Aorta (tissue), 5 donors: ENCODE data around the gene ANKRD17. TPM values are rescaled to one million over a fixed set of nuclear protein-coding genes. Genes with fewer than 3 reads are reported as not detected.
"Not testable (repeated sequence)": the region's sequence is repeated elsewhere in the genome, so short reads cannot be mapped to it uniquely, and the experiment has no call there.

Experiments used
- ATAC-seq: fragments of 200-7000 bp; cut with Tn5 transposase; one replicate; pipeline ENCODE4 v1.9.1; 2022; ENCODE audit warnings: moderate library complexity; ENCODE audit not compliant: low FRiP score
- DNase-seq, 2 donors: peaks; one replicate each; pipeline ENCODE4 v3.0.0-alpha.2; 2020
- H3K27ac ChIP-seq, 2 donors: one replicate each; pipeline ENCODE4 v1.5.1; 2013; ENCODE audit warnings: low read length in 2 of 2, mild to moderate bottlenecking in 2 of 2, moderate library complexity in 2 of 2, control low read depth in 1 of 2, inconsistent platforms in 1 of 2, low read depth in 1 of 2
- H3K27me3 ChIP-seq, 2 donors: one replicate each; pipeline ENCODE4 v1.6.1; 2013; ENCODE audit warnings: control low read depth in 1 of 2, low read length in 1 of 2, mild to moderate bottlenecking in 1 of 2, moderate library complexity in 1 of 2; ENCODE audit not compliant: insufficient read depth in 2 of 2, control insufficient read depth in 1 of 2
- H3K36me3 ChIP-seq, 2 donors: one replicate each; pipeline ENCODE4 v1.6.1; 2013; ENCODE audit warnings: control low read depth in 1 of 2, low read length in 1 of 2, mild to moderate bottlenecking in 1 of 2; ENCODE audit not compliant: insufficient read depth in 2 of 2, control insufficient read depth in 1 of 2
- H3K4me1 ChIP-seq, 2 donors: one replicate each; pipeline ENCODE4 v1.6.1; 2013; ENCODE audit warnings: low read length in 2 of 2, control low read depth in 1 of 2, mild to moderate bottlenecking in 1 of 2, moderate library complexity in 1 of 2; ENCODE audit not compliant: insufficient read depth in 2 of 2, control insufficient read depth in 1 of 2
- H3K4me3 ChIP-seq, 2 donors: one replicate each; pipeline ENCODE4 v1.5.1; 2013; ENCODE audit warnings: low read length in 2 of 2, control low read depth in 1 of 2, mild to moderate bottlenecking in 1 of 2
- H3K9me3 ChIP-seq: one replicate; pipeline ENCODE4 v1.6.1; 2013; ENCODE audit warnings: mild to moderate bottlenecking, low read length; ENCODE audit not compliant: control insufficient read depth
- WGBS, 2 donors: extraction: QIAGEN DNeasy Blood & Tissue Kit; methylation state at CpG; one replicate each; pipeline ENCODE4 v1.1.7; 2013; 5-methylcytosine and 5-hydroxymethylcytosine counted together
- intact Hi-C, 2 donors: fragments of 100-400 bp; cut with DNase I; formaldehyde crosslinking; loops; one replicate each; pipeline versions ENCODE4 v1.14.2 to v1.15.0; 2022
- polyA plus RNA-seq, 2 donors: library from polyadenylated mRNA; stranded (reverse); fragments of 200-250 nt; gene quantifications; one replicate each; pipeline ENCODE4 v1.2.3, GENCODE V29; 2013
- total RNA-seq, 2 donors: library from RNA; stranded (reverse); fragmentation: NEBNext Ultra II Directional; extraction: Animal tissue kit (Norgen Biotek cat#: 25700); gene quantifications; one replicate each; pipeline ENCODE4 v1.2.1, GENCODE V29; 2021
- donor health status: healthy with polysubstance abuse.
- donor health status: Bipolar disorder and iron deficiency.
- donor health status: DM: no; HTN: no; CAD: no.
- donor health status: DM: no; HTN: no; CAD: no.
- donor health status: DM: yes; HTN: yes; CAD: no.

ANKRD17 gene
- total and polyA plus RNA-seq, 4 donors: 4.9 to 67.1 (median 35.0) TPM

DNA sequence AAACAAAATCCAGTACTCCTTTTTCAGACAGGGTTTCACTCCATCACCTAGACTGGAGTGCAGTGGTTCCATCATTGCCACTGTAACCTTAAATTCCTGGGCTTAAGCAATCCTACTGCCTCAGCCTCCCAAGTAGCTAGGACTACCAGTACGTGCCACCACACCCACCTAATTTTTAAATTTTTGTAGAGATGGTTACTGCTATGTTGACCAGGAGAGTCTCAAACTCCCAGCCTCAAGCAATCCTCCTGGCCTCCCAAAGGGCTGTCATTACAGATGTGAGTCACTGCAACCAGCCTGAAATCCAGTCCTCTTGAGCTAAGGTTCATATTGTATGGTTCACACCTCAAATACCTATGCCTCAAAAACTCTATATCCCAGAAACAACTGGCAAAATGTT, 22.4 kb downstream of the ANKRD17 start:
- intact Hi-C loops: no loop called here
- Histone ChIP-seq H3K27me3 (no peaks in the 10 kb centered on the region), H3K36me3 (no peaks in the 10 kb centered on the region), H3K4me3 (no peak overlapping the region), H3K9me3 (no peaks in the 10 kb centered on the region), H3K4me1 (no peaks in the 10 kb centered on the region), H3K27ac (no peak overlapping the region)
- ATAC-seq (no peak), DNase-seq (no peak)
- WGBS, 2 donors: 92 to 98% methylated on average over 1 of the region's 1 CpG

DNA sequence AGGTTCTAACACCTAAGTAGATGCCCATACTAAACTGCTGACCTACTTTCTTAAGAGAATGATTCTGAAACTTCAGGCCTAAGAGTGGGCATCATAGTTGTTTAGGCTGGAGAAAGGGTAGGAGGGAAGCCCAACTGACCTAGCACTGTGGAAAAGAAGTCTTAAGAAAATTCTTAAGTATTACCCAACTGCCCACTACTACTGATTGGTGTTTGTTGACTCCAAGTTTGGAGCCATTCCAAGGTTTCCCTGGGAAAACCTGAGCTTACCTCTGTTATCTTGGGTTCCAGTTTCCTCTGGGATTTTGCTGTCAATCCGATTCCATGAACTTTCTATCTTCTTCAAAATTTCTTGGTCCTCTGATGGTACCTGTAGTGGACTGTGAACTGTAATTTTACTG, 23.9 kb downstream of the ANKRD17 start:
- 92 to 97% methylated on average over 1 of the region's 1 CpG for WGBS, 2 donors
- no peak overlapping the region for H3K4me3 ChIP-seq
- intact Hi-C loops: no loop called here
- ATAC-seq (no peak), DNase-seq (no peak)
- no peaks in the 10 kb centered on the region for H3K36me3 ChIP-seq
- no peaks in the 10 kb centered on the region for H3K4me1 ChIP-seq
- H3K9me3 ChIP-seq: no peaks in the 10 kb centered on the region
- no peak overlapping the region for H3K27ac ChIP-seq
- no peaks in the 10 kb centered on the region for H3K27me3 ChIP-seq

DNA sequence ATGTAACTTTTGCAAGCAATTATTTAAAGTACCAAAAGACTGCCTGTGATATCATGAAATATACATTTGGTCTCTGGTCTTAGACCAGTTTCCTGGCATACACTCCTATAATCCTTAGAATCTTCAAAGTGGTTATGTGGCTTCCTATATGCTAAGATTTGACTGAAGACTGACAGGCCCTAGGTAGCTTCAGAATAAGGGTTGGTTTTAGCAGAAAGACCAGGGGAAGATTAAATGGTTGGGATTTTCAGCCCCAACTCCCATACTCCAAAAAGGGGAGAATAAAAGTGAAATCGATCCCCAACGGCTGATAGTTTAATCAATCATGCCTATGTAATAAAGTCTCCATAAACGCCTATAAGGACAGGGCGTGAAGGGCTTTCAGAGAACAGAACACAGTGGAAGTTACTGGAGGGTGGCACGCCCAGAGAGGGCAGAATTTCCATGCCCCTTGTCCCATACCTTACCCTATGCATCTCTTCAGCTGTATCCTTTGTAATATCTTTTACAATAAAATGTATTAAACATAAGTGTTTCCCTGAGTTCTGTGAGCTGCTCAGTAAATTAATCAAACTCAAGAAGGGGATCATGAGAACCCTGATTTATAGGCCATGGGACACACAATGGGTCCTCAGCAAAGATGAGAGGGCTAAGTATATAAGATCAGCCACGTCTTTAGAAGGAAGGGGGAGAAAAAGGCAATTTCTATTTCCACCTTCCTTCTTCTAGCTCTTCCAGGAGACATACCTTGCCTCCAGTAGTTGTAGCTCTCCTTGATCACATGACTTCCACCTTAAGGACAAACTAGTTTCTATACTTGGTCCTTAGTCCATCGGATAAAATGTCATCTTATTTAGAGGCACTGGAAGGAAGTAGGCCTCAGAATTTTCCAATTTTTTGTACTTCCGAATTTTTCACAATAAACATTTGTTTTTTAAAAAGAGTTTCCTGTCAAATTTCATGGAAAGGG, 26.8 kb downstream of the ANKRD17 start:
- no peaks in the 10 kb centered on the region for H3K27me3 ChIP-seq
- intact Hi-C loops: no loop called here
- no peaks in the 10 kb centered on the region for H3K36me3 ChIP-seq
- DNase-seq (no peak), ATAC-seq (no peak)
- H3K4me1 ChIP-seq: no peaks in the 10 kb centered on the region
- WGBS, 2 donors: 92 to 94% methylated on average over 8 of the region's 8 CpGs
- H3K27ac ChIP-seq: no peak overlapping the region
- no peaks in the 10 kb centered on the region for H3K9me3 ChIP-seq
- no peak overlapping the region for H3K4me3 ChIP-seq

GRCh38 chr4:73230865-73231517, 27.6 kb downstream of the ANKRD17 start:
- H3K36me3 ChIP-seq: no peaks in the 10 kb centered on the region
- WGBS, 2 donors: 83 to 85% methylated on average over 3 of the region's 3 CpGs
- no peak for ATAC-seq
- H3K9me3 ChIP-seq: no peaks in the 10 kb centered on the region
- no peaks in the 10 kb centered on the region for H3K4me1 ChIP-seq
- H3K27ac ChIP-seq: no peak overlapping the region
- no peak overlapping the region for H3K4me3 ChIP-seq
- intact Hi-C loops: no loop called here
- H3K27me3 ChIP-seq: no peaks in the 10 kb centered on the region
- no peak for DNase-seq

DNA sequence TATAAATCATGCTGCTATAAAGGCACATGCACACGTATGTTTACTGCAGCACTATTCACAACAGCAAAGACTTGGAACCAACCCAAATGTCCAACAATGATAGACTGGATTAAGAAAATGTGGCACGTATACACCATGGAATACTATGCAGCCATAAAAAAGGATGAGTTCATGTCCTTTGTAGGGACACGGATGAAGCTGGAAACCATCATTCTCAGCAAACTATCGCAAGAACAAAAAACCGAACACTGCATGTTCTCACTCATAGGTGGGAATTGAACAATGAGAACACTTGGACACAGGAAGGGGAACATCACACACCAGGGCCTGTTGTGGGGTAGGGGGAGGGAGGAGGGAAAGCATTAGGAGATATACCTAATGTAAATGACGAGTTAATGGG, 29.8 kb downstream of the ANKRD17 start:
- H3K4me1 ChIP-seq, intact Hi-C loops, H3K27me3 ChIP-seq, H3K27ac ChIP-seq, ATAC-seq, H3K4me3 ChIP-seq, DNase-seq, H3K9me3 ChIP-seq, H3K36me3 ChIP-seq: not testable (repeated sequence)
- 95 to 96% methylated on average over 4 to 5 of the region's 6 CpGs for WGBS, 2 donors

DNA sequence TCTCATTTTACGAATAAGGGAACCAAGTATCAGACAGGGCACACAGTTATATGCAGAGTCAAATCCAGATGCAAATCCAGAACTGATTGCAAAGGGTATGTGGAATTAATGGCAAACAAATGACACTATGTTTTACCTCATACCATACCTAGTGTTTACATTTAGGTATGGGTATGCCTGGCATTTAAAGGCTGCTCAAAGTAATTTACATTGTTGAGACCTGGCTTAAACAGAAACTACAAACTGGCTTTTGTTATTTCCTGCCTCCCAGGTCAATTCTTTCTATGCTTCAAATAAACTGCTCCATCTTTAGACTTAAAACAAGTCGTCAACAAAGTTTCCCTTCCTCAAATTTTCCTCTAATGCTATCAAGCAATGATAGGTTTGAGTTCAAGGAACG, 33.7 kb downstream of the ANKRD17 start:
- intact Hi-C loops: no loop called here
- H3K4me1 ChIP-seq: no peaks in the 10 kb centered on the region

DNA sequence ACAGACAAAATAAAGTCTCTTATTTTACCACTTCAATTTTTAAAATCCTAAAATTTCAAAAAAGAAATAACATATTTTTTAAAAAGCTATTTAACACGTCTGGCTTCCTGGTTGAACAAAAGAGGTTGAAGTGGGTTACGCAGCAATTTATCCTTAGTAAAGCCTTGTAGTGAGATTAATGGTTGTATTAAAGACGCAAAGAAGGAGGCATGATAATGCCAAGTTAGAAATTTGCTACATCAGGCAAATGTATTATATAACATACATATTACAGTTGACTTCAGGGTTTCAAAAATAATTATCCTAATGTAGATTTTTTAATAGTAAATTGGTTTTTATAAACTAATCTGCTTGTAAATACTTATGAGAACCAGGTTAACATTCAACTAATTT, 35.3 kb downstream of the ANKRD17 start:
- Histone ChIP-seq H3K9me3 (no peaks in the 10 kb centered on the region), H3K36me3 (no peaks in the 10 kb centered on the region), H3K27ac (no peak overlapping the region), H3K4me3 (peak overlapping the region in 1 of 2 donors; percentile 41), H3K27me3 (no peaks in the 10 kb centered on the region), H3K4me1 (no peaks in the 10 kb centered on the region)
- 4% methylated on average over 3 of the region's 3 CpGs for WGBS, 2 donors
- intact Hi-C loops: no loop called here
- ATAC-seq (no peak), DNase-seq (no peak)

More for the DNA sequence above, 33.7 kb downstream of the ANKRD17 start:
- Histone ChIP-seq H3K36me3 (no peaks in the 10 kb centered on the region), H3K27me3 (no peaks in the 10 kb centered on the region), H3K27ac (no peak overlapping the region), H3K9me3 (no peaks in the 10 kb centered on the region), H3K4me3 (no peak overlapping the region)
- ATAC-seq (no peak), DNase-seq (no peak)
- WGBS, 2 donors: 88 to 93% methylated on average over 3 of the region's 3 CpGs

GRCh38 chr4:73222466-73223257, 35.9 kb downstream of the ANKRD17 start:
- peak; percentile 98 for ATAC-seq
- Histone ChIP-seq H3K4me1 (no peaks in the 10 kb centered on the region), H3K9me3 (no peaks in the 10 kb centered on the region), H3K27ac (peak overlapping the region in 1 of 2 donors; percentile 87), H3K4me3 (peak overlapping the region; percentile 92 to 96), H3K27me3 (no peaks in the 10 kb centered on the region), H3K36me3 (no peaks in the 10 kb centered on the region)
- 0% methylated on average over 6 of the region's 6 CpGs for WGBS, 2 donors
- DNase-seq: peak in 1 of 2 donors; percentile 51
- intact Hi-C loops: no loop called here
